ENCODE measurements around the gene ADAM12. TPM values are rescaled to one million over a fixed set of nuclear protein-coding genes. Genes with fewer than 3 reads are reported as not detected.

The ADAM12 gene
- total and polyA plus RNA-seq, 8 donors, result 0.03 to 3.7 (median 0.15) TPM

GRCh38 chr10:126372396-126372795 lies 15.9 kb downstream of the ADAM12 start:
- DNase-seq (no peak), FAIRE-seq (no peak), ATAC-seq (no peak)
- Histone ChIP-seq H3K4me1 (no peaks in the 10 kb centered on the region), H3K9me3 (no peaks in the 10 kb centered on the region), H3K27ac (no peak overlapping the region), H3K27me3 (no peaks in the 10 kb centered on the region), H3K4me3 (no peak overlapping the region), H3K36me3 (no peaks in the 10 kb centered on the region)
- intact Hi-C loops (cut with DNase I), result no loop called here
- WGBS, 2 donors, result 3 to 6% methylated on average over 1 of the region's 1 CpG
- TF ChIP-seq, protein P1, sequence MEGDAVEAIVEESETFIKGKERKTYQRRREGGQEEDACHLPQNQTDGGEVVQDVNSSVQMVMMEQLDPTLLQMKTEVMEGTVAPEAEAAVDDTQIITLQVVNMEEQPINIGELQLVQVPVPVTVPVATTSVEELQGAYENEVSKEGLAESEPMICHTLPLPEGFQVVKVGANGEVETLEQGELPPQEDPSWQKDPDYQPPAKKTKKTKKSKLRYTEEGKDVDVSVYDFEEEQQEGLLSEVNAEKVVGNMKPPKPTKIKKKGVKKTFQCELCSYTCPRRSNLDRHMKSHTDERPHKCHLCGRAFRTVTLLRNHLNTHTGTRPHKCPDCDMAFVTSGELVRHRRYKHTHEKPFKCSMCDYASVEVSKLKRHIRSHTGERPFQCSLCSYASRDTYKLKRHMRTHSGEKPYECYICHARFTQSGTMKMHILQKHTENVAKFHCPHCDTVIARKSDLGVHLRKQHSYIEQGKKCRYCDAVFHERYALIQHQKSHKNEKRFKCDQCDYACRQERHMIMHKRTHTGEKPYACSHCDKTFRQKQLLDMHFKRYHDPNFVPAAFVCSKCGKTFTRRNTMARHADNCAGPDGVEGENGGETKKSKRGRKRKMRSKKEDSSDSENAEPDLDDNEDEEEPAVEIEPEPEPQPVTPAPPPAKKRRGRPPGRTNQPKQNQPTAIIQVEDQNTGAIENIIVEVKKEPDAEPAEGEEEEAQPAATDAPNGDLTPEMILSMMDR (IDR thresholded peaks at IDR 0.05), result no peak

DNA sequence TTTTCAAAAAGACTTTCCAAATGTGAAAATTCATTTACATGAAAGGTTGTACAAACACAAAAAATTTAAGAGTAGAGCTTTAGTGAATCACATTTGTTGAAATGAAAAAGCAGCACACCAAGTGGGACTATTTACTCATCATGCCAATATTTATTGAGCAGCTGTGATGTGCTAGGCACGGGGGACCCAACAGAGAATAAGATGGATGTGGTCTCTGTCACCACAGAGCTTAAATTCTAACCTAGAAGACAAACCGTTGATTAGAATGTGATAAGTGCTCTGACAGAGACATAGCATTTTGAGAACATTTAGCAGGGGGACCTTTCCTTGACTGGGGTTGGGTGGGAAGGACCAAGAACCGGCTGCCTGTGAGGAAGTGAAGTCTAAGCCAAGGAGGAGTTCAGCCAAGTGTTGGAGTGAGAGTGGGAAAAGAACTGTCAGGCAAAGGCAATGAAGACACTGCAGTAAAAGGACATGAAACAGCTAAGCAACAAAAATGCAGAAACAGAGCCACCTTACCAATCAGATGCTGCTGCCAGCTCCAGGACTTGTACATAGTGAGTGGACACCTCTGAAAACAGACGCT lies 19.1 kb downstream of the ADAM12 start:
- TF ChIP-seq, protein P1 (IDR thresholded peaks at IDR 0.05), result no peak
- no peak overlapping the region for H3K4me3 ChIP-seq
- H3K27ac ChIP-seq, result no peak overlapping the region
- H3K36me3 ChIP-seq, result no peaks in the 10 kb centered on the region
- no peaks in the 10 kb centered on the region for H3K9me3 ChIP-seq
- WGBS, 2 donors, result 34 to 35% methylated on average over 4 of the region's 4 CpGs
- no peak for FAIRE-seq
- intact Hi-C loops (cut with DNase I), result no loop called here
- peaks cover 0 to 4% (median 0%) of the 10 kb centered on the region in 4 donors for H3K27me3 ChIP-seq
- no peak for DNase-seq
- no peak for ATAC-seq
- H3K4me1 ChIP-seq, result no peaks in the 10 kb centered on the region

GRCh38 chr10:126357169-126357568 lies 31.1 kb downstream of the ADAM12 start:
- DNase-seq (no peak), ATAC-seq (no peak), FAIRE-seq (no peak)
- no peak overlapping the region for H3K27ac ChIP-seq
- TF ChIP-seq, protein P1 (IDR thresholded peaks at IDR 0.05), result no peak
- H3K4me3 ChIP-seq, result no peak overlapping the region
- no peaks in the 10 kb centered on the region for H3K4me1 ChIP-seq
- no peaks in the 10 kb centered on the region for H3K27me3 ChIP-seq
- no peaks in the 10 kb centered on the region for H3K9me3 ChIP-seq
- H3K36me3 ChIP-seq, result no peaks in the 10 kb centered on the region
- intact Hi-C loops (cut with DNase I), result no loop called here

DNA sequence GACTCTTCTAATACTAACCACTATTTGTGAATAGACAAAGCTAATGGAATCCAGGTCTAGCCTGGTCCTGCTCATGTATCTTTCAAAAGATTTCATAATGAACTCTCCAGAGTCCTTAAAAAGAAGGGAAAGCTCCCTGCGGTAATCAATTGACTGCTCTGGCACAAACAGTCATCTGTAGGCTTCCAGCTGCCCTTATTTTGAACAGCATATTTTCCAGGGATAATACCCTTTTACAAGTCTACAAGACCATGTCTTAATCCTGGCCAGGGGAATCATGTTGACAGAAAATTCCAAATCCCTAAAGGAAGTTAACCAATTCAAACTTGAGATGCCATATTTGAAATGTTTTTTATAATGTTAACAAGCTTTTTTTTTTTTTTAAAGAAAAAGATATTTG lies 34.6 kb downstream of the ADAM12 start:
- no peaks in the 10 kb centered on the region for H3K36me3 ChIP-seq
- DNase-seq (no peak), ATAC-seq (no peak), FAIRE-seq (no peak)
- no peaks in the 10 kb centered on the region for H3K4me1 ChIP-seq
- no peaks in the 10 kb centered on the region for H3K27me3 ChIP-seq
- no peak overlapping the region for H3K4me3 ChIP-seq
- H3K9me3 ChIP-seq, result no peaks in the 10 kb centered on the region
- H3K27ac ChIP-seq, result no peak overlapping the region
- intact Hi-C loops (cut with DNase I), result no loop called here
- TF ChIP-seq, protein P1 (IDR thresholded peaks at IDR 0.05), result no peak
- WGBS, 2 donors, result 85 to 96% methylated on average over 1 of the region's 1 CpG

- no peaks in the 10 kb centered on the region for H3K36me3 ChIP-seq
- H3K4me1 ChIP-seq, result no peaks in the 10 kb centered on the region
- DNase-seq (no peak), ATAC-seq (no peak), FAIRE-seq (no peak)
- H3K4me3 ChIP-seq, result no peak overlapping the region
- no peaks in the 10 kb centered on the region for H3K9me3 ChIP-seq
- TF ChIP-seq, protein P1 (IDR thresholded peaks at IDR 0.05), result no peak
- intact Hi-C loops (cut with DNase I), result no loop called here
- no peak overlapping the region for H3K27ac ChIP-seq
- no peaks in the 10 kb centered on the region for H3K27me3 ChIP-seq
- WGBS, 2 donors, result 71% methylated on average over 4 of the region's 4 CpGs
Observed at GRCh38 chr10:126352453-126352852, 35.8 kb downstream of the ADAM12 start.
